DMS153 (cell line): Measurements from ENCODE around the gene GIMAP5.

Experiments
- DNase-seq: peaks from one replicate; lab custom pipeline; 2025; lab: John Stamatoyannopoulos, UW

Gene GIMAP5

DNA sequence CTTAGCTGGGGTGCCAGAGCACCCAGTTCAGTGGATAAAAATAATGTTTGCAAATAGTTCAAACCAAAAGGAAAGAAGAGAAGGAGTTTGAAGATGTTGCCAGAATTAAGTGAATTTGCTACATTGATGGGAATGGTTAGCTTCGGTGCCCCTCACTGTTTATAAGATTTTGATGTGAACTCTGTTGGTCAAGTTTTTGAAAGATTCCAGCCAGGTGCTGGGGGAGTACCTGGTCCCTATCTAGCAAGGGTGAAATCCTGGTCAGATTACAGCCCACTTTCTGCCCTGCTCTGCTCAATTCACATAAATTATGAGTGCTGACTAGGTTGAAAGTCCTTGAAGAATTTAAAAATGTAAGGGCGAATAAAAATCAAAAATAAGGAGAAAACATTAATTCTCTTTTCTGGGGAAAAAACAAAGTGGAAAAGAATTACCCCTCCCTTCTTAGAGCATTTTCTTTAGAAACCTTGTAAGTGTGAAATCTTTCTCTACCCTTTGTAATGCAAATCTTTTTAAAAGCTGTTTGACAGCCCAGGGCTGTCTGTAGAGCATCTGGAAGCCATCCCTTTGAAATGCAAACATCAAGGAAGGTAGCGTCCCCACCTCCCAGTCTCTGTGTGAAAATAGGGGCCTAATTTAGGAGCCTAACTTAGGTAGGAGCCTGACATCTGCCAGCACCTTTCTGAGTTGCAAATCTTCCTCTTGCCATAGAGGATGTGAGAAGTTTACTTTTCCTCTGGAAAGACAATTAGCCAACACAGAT lies 1.4 kb upstream of the GIMAP5 start:
- DNase-seq = peak; percentile 28

DNA sequence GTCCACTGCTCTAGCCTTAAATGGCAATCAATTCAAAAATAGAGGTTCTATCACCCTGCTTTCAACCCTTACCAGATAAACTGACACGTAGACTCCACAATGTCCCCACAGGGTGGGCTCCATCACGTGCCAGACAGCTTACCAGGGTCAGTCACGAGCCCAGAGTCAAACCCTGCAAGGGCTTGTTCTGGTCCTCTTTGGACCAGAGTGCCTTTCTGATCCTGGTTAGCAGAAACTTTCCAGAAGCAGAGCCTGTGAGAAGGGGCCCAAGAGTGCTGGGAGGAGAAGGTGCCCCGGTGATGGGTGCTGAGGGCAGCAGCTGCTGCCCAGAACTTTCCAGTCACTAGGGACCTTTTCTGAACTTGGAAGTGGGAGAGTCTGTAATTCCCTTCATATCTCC lies 354 bp upstream of the GIMAP5 start:
- DNase-seq = no peak

- no peak for DNase-seq
Measured at GRCh38 chr7:150738092-150738491, 874 bp downstream of the GIMAP5 start.

- no peak for DNase-seq
Measured at GRCh38 chr7:150738591-150739001, 1.4 kb downstream of the GIMAP5 start.

DNA sequence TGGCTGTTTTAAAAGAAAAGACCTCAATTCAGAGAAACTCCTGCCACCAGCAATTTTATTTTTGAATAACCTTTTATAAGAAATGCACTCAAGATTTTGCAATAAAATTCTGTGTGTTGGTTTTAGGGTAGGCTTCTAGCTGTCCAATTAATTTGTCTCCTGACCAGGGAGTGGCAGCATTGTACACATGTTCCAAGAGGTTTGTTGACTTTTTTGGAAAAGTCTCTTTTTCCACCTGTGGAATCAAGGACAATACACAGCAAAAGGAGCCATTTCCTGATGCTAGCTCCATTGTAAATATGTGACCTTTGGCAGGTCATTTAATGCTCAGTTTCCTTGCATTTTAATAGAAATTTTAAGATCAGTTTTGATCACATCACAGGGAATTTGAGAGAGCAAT lies 1.8 kb downstream of the GIMAP5 start:
- DNase-seq = peak; percentile 11

DNA sequence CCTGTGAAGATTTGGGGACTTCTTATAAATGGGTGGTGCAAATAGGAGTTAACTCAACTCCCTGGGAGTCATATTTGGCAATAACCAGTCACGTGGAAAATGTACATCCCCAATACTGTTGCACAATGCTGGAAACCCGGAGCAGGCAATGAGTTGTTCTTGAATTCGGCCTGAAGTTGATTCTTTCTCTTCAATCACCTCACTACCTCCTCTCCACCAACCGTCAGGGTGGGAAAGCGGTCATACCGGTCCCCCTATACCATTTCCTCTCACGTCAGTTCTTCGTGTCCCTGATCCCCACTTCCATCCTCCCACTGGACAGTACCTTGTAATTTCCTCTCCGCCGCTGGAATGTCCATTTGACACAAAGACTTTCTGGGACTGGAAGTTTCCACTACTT lies 2.8 kb downstream of the GIMAP5 start:
- no peak for DNase-seq

GRCh38 chr7:150742286-150742968 lies 5.2 kb downstream of the GIMAP5 start:
- no peak for DNase-seq

DNA sequence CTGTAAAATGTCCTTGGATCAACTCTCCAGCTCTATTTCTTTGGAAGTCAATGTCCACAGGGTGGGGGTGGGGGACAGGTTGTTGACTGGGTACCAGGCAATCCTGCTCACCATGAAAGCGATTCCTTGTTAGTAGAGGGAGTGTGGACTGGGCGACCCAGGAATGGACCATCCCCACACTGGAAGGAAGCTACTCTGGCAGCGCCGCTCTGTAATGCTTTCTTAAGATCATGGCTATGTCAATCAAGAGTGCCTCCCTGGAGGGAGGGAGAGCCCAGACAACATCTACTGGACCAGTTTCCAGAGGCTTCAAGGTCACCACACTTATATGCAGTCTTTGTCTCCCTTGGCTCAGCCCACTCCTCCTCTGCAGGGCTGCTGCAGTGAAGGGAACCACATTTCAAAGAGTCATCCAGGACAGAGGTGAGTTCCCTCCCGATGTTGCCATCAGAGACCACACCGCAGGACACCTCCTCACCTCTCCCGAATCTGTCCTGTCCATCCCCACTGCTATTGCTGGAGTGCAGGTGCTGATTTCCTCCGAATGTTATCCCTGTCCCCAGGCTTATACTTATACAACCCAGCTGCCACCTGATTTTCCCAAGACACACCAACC lies 6.9 kb downstream of the GIMAP5 start:
- DNase-seq = no peak

DNA sequence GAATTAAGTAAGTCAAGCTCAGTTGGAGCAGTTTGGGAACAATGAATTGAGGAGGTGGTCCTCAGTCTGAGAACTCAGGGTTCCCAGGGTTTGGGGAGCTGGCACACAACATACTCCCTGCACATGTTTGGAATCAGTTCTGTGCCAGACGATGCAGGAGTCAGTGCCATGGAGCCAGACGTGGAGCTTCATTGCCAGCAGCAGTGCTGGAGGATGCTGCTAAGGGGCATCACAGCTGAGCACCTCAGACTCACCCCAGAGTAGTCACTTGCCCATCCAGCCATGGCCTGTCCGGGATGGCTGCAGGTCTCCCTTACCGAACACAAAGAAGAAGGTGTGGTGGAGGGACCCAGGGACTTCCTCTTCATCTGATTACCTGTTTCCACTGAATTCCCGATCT lies 7.9 kb downstream of the GIMAP5 start:
- no peak for DNase-seq

DNA sequence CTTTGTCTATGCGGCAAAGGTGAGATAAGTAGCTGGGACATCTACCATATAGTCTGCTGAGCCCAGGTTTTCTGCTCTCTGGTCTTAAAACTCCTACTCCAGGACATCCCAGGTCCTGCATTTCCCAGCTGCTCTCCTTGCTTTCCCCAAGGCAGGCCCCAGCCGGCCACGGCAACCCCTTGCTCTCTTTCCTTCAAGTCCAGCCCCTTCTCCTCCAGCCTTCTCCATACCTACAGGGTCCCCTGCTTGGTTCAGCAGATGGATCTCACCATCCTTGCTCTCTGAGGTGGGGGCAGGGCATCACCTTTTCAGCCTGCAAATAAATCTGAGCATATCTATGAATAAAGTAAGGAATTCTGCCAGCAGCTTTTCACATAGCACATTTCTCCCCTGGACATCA lies 8.7 kb downstream of the GIMAP5 start:
- no peak for DNase-seq

GRCh38 chr7:150746921-150747320 lies 9.7 kb downstream of the GIMAP5 start:
- DNase-seq = no peak

DNA sequence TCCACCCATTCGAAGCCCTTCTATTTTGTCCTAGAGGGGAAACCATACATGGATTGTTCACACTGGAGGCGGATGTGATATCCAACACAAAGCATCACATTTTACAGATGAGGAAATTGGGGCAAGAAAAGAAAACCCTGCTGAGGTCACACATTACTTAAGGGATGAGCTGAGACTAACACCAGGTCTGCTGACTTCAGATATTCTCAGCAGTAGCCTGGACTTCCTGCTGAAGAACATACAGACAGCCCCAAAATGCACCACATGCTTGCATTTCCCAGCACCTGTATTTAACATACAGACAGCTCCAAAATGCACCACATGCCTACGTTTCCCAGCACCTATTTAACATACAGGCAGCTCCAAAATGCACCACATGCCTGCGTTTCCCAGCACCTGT lies 11.2 kb downstream of the GIMAP5 start:
- no peak for DNase-seq

DNA sequence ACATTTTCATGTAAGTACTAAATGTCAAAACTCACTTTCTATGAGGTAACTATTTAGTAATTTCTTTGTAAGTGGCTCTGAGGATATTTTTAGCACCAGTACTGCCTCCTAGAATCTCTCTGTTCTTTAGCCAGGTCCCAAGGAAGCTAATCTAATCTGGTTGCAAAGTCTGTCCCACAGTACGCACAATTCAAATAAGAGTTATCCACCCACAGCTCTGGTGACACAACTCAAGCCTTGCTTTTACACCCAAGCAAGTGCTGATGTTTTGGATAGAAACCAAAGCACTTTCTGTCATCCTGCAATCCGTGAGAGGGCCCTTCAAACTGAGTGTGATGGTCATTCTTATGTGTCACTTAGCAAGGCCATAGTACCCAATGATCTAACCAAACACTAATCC lies 14.5 kb downstream of the GIMAP5 start:
- no peak for DNase-seq

DNA sequence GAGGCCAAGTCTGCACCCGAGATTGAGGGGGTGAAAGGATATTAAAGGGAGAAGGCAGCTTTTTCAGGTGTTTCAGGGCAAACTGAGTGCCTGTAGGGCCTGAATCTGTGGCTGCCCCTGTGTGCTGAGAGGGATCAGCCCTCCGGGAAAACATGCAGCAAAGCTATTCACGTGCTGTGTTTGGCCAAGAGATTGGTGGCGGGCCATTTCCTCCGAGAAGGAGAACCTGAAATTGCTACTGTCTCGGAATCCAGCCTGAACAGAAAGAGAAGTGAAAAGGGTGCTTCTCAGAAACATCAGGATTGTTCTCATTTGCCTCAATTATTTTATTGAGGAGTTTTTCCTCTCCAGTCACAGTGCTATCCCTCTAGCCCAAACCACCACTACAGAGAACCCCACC lies 16.0 kb downstream of the GIMAP5 start:
- DNase-seq = no peak

- no peak for DNase-seq
Measured at GRCh38 chr7:150753826-150754603, 16.8 kb downstream of the GIMAP5 start.

DNA sequence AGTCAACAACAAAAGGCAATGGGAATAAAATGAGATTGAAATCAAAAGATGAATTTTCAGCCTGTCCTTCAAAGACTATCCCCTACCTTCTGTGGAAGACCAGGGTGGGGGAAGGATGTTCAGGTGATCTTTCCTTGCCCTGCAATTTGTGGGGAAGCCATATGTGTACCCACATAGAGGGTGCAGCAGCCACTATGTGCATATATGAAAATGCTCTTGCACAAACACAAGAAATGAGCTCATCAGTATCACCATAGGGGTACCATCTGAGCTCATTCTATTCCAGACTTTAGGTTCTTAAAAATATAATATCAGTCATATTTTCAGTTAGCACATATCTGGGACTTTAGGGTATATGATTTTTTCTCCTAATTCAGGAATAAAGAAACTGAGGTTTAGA lies 17.7 kb downstream of the GIMAP5 start:
- no peak for DNase-seq

DNA sequence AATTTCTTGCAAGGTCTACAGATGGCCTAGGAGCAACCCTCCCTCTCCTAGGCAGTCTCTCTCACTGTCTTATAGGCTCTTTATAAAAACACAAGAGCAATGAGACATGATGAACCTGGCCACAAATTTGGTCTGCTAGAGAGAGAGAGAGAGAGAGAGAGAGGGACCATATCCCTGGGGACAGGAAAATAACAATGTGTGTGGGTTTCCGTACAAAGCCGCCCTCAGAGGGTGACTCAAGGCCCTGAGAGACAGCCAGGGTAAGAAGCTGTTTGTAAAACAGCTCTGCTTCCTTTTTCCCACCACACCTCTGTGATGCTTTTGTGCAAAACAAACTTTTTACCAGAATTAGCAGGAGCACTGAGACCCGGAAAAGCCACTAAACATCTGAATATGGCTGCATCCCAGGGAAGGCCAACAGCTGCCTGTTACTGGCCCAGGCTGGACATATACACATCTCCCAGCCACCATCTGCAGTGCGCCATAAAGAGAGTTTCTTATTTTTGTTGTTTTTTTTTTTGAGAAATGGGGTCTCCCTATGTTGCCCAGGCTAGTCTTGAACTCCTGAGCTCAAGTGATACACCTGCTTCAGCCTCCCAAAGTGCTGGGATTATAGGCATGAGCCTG lies 18.4 kb downstream of the GIMAP5 start:
- DNase-seq = no peak

- no peak for DNase-seq
Measured at GRCh38 chr7:150756166-150756565, 18.9 kb downstream of the GIMAP5 start.

- no peak for DNase-seq
Measured at GRCh38 chr7:150756858-150757257, 19.6 kb downstream of the GIMAP5 start.

DNA sequence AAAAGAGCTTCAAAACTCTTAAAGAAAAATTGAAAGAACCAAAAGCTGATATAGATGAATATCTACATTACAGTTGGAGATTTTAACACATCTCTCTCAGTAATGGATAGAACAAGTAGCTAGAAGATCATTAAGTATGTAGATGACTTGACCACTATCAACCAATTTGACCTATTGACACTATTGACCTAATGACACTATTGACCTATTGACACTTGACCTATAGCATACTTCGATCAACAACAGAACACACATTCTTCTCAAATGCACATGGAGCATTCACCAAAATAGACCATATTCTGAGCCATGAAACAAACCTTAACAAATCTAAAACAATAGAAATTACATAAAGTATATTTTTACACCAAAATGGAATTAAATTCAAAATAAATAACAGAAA lies 22.3 kb downstream of the GIMAP5 start:
- no peak for DNase-seq

DNA sequence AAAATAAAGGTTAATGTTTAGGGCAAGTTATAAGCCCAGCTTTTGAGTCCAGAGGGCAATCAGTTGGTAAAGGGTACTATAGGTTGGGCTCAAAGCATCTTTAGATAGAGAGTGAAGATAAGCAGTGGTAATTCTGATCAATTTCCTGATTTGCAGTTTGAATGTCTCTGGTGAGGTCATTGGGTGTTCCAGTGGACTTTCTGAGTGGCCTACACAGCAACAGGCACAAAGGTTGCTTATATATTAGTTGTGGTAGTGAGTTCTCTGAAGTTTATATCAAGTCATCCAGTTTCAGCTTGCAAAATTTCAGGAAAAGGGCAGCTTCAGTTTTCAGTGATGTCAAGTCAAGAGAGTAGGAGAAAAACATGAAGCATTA lies 29.1 kb downstream of the GIMAP5 start:
- DNase-seq = peak; percentile 12

- DNase-seq = no peak
Measured at GRCh38 chr7:150769768-150770167, 32.5 kb downstream of the GIMAP5 start.
